Keratinocyte (primary cell): Measurements from ENCODE around the gene SETX. TPM values are rescaled to one million over a fixed set of nuclear protein-coding genes. Genes with fewer than 3 reads are reported as not detected.

Source experiments
- DNase-seq: peaks from one replicate; pipeline ENCODE4 v3.0.0-alpha.2; 2011; ENCODE audit warnings: low read depth, missing footprints, low spot score
- FAIRE-seq: peaks from 2 replicates; lab custom pipeline; 2011; peaks lifted over from hg19 to GRCh38; lab: Jason Lieb, UNC
- H2AFZ ChIP-seq: 2 replicates; pipeline ENCODE4 v1.6.0; 2012; ENCODE audit warnings: low read length, control low read depth, inconsistent platforms; ENCODE audit not compliant: control insufficient read depth
- H3K27ac ChIP-seq: 2 replicates; pipeline ENCODE4 v1.5.1; 2011; ENCODE audit warnings: low read length; ENCODE audit not compliant: control insufficient read depth, insufficient read depth
- H3K27me3 ChIP-seq: 3 replicates; pipeline ENCODE4 v1.6.0; 2011; ENCODE audit warnings: low read length; ENCODE audit not compliant: control insufficient read depth, insufficient read depth; ENCODE audit errors: extremely low read depth
- H3K36me3 ChIP-seq, 2 experiments: 2 replicates in 1 of 2; 3 replicates in 1 of 2; pipeline ENCODE4 v1.5.1; 2011; ENCODE audit warnings: low read length in 2 of 2, mild to moderate bottlenecking in 1 of 2; ENCODE audit not compliant: control insufficient read depth in 2 of 2, insufficient read depth in 2 of 2; ENCODE audit errors: extremely low read depth in 1 of 2
- H3K4me1 ChIP-seq: 3 replicates; pipeline ENCODE4 v1.5.1; 2011; ENCODE audit warnings: low read length; ENCODE audit not compliant: control insufficient read depth, insufficient read depth; ENCODE audit errors: extremely low read depth
- H3K4me2 ChIP-seq: 3 replicates; pipeline ENCODE4 v1.6.0; 2011; ENCODE audit warnings: low read depth, low read length; ENCODE audit not compliant: control insufficient read depth, insufficient read depth; ENCODE audit errors: extremely low read depth
- H3K4me3 ChIP-seq, 3 experiments: fragments of 200-600 bp in 1 of 3; sonication (generic) in 1 of 3; 2 replicates in 2 of 3; 3 replicates in 1 of 3; pipeline ENCODE4 v1.5.1; 2011 to 2016; ENCODE audit warnings: low read length in 3 of 3, mild to moderate bottlenecking in 3 of 3, control low read depth in 2 of 3, inconsistent platforms in 1 of 3, low read depth in 1 of 3, mixed read lengths in 1 of 3, mixed run types in 1 of 3, moderate library complexity in 1 of 3; ENCODE audit not compliant: control insufficient read depth in 2 of 3, insufficient read depth in 2 of 3; ENCODE audit errors: extremely low read depth in 1 of 3
- H3K79me2 ChIP-seq: 2 replicates; pipeline ENCODE4 v1.6.0; 2012; ENCODE audit warnings: low read length; ENCODE audit not compliant: control insufficient read depth, insufficient read depth
- H3K9ac ChIP-seq: 3 replicates; pipeline ENCODE4 v1.6.0; 2011; ENCODE audit warnings: low read length; ENCODE audit not compliant: control insufficient read depth, insufficient read depth; ENCODE audit errors: extremely low read depth
- H3K9me1 ChIP-seq: 3 replicates; pipeline ENCODE4 v1.6.0; 2011; ENCODE audit warnings: low read length; ENCODE audit not compliant: control insufficient read depth, insufficient read depth; ENCODE audit errors: extremely low read depth
- H3K9me3 ChIP-seq: 2 replicates; pipeline ENCODE4 v1.5.1; 2012; ENCODE audit warnings: low read depth, low read length; ENCODE audit not compliant: control insufficient read depth
- H4K20me1 ChIP-seq: 3 replicates; pipeline ENCODE4 v1.6.0; 2011; ENCODE audit warnings: low read length; ENCODE audit not compliant: control insufficient read depth, insufficient read depth; ENCODE audit errors: extremely low read depth
- CTCF ChIP-seq, 3 experiments: IDR thresholded peaks in 1 of 3; conservative IDR thresholded peaks in 1 of 3; optimal IDR thresholded peaks in 1 of 3; 2 replicates in 2 of 3; 3 replicates in 1 of 3; pipeline versions ENCODE3 to v1.5.1; 2011; ENCODE audit warnings: low read length in 3 of 3, mild to moderate bottlenecking in 3 of 3, moderate library complexity in 2 of 3, control low read depth in 1 of 3, inconsistent platforms in 1 of 3; ENCODE audit not compliant: insufficient read depth in 2 of 3; ENCODE audit errors: extremely low read depth in 1 of 3
- EZH2 ChIP-seq: IDR thresholded peaks from one replicate; pipeline ENCODE4 v1.6.1; 2012; ENCODE audit warnings: inconsistent platforms, mild to moderate bottlenecking, low read length, moderate library complexity
- dilution Hi-C: fragments of 300-500 bp; cut with MboI; formaldehyde crosslinking; loops from one replicate; pipeline ENCODE4 v1.7.0; 2020; ENCODE audit warnings: low sequenced_read_pairs; ENCODE audit not compliant: extremely low pct_ligation_motif_present
- polyA plus RNA-seq, 5 experiments: library from polyadenylated mRNA; depleted of rRNA in 3 of 5; stranded (reverse) in 3 of 5; stranded (forward) in 1 of 5; unstranded in 1 of 5; fragments of >200 nt; gene quantifications; 1 replicate in 1 of 5; 2 replicates in 3 of 5; 3 replicates in 1 of 5; pipeline versions ENCODE4 v1.2.1 to v1.2.3, GENCODE V29; 2011 to 2012; ENCODE audit warnings: missing spikeins in 2 of 5, low read depth in 1 of 5, low replicate concordance in 1 of 5

Gene SETX
- polyA plus RNA-seq, 1 donor (not counting 4 experiments of a cell fraction or from before 2014, with no cell fraction given), result 23.8 TPM

- Histone ChIP-seq H3K27me3 (no peaks in the 10 kb centered on the region), H3K4me1 (no peaks in the 10 kb centered on the region), H3K9ac (no peak overlapping the region), H3K4me3 (no peak overlapping the region), H3K27ac (no peak overlapping the region), H3K4me2 (no peak overlapping the region), H3K9me1 (no peaks in the 10 kb centered on the region), H3K36me3 (peaks cover 29 to 39% of the 10 kb centered on the region in 2 experiments), H3K9me3 (no peaks in the 10 kb centered on the region), H4K20me1 (no peaks in the 10 kb centered on the region), H2AFZ (no peak overlapping the region), H3K79me2 (no peaks in the 10 kb centered on the region)
- TF ChIP-seq EZH2 (no peak), CTCF (optimal IDR thresholded peaks at IDR 0.05 in 1 of 3, IDR thresholded peaks at IDR 0.05 in 1 of 3, conservative IDR thresholded peaks at IDR 0.05 in 1 of 3; ENCODE audit: extremely low read depth in 1 of 3, insufficient read depth in 2 of 3, low read length in 3 of 3) (no peak)
- no peak for FAIRE-seq
- dilution Hi-C loops, result no loop called here
- no peak for DNase-seq
Observed at GRCh38 chr9:132391449-132391848, 36.7 kb upstream of the SETX start.

GRCh38 chr9:132390966-132391365, 36.2 kb upstream of the SETX start:
- Histone ChIP-seq H3K27ac (no peak overlapping the region), H3K27me3 (no peaks in the 10 kb centered on the region), H4K20me1 (no peaks in the 10 kb centered on the region), H2AFZ (no peak overlapping the region), H3K4me2 (no peak overlapping the region), H3K4me1 (no peaks in the 10 kb centered on the region), H3K79me2 (no peaks in the 10 kb centered on the region), H3K9me1 (no peaks in the 10 kb centered on the region), H3K9ac (no peak overlapping the region), H3K4me3 (no peak overlapping the region), H3K36me3 (peaks cover 33 to 38% of the 10 kb centered on the region in 2 experiments), H3K9me3 (no peaks in the 10 kb centered on the region)
- dilution Hi-C loops, result no loop called here
- TF ChIP-seq EZH2 (no peak), CTCF (optimal IDR thresholded peaks at IDR 0.05 in 1 of 3, IDR thresholded peaks at IDR 0.05 in 1 of 3, conservative IDR thresholded peaks at IDR 0.05 in 1 of 3; ENCODE audit: extremely low read depth in 1 of 3, insufficient read depth in 2 of 3, low read length in 3 of 3) (no peak)
- FAIRE-seq, result no peak
- no peak for DNase-seq
